ENCODE measurements around the gene TRIM17.

Gene TRIM17

DNA sequence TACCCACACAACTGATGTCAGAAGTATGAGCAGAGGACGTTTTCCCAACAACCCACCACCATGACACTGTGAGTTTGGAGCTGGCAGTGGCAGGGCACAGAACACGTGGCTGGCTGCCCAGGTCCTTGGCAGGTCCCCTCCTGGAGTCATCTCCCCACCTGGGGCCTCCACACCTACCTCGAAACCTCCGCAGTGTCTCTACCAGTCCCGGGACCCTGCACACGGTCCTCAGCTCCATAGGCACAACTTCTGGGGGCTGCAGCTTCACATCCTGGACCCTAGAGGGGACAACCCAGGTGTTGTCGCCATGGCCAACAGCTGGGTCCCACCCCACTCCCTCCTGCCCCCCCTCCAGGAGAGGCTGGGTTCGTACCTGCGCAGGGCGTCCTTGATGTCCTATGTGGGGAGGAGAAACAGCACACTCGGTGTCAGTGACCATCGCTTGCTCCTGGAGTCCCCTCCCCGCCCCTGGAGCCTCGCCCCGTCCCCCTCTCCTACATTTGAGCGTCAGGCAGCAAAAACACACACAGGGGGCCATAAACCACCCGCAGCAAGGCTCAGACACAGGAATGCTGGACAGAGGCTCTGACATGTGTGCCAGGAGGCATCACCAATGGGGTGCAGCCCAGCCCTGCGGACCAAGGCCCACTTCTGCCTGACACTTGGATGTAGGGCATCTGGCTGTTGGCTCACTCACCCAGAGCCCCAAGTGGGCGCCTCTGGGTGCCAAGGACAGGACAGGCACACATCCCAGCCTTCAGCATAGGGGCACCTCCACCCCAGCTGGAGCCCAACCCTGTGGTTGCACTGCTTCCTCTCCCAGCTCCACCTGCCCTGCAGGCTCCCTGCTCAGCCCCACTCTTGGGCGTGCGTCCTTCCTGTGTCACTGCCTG, 19.6 kb downstream of the TRIM17 start:
- DNase-seq: no peak
- TF ChIP-seq POLR2A (IDR thresholded peaks at IDR 0.05; ENCODE audit: low read length) (no peak), GATA1 (IDR thresholded peaks at IDR 0.05; ENCODE audit: low read depth, low read length) (no peak)

GRCh38 chr1:228394571-228395394, 21.9 kb downstream of the TRIM17 start:
- TF ChIP-seq POLR2A (IDR thresholded peaks at IDR 0.05; ENCODE audit: low read length): no peak
- TF ChIP-seq GATA1 (IDR thresholded peaks at IDR 0.05; ENCODE audit: low read depth, low read length): no peak
- no peak for DNase-seq

- no peak for TF ChIP-seq GATA1 (IDR thresholded peaks at IDR 0.05; ENCODE audit: low read depth, low read length)
- no peak for TF ChIP-seq POLR2A (IDR thresholded peaks at IDR 0.05; ENCODE audit: low read length)
- no peak for DNase-seq
Observed at GRCh38 chr1:228393811-228394570, 22.7 kb downstream of the TRIM17 start.

DNA sequence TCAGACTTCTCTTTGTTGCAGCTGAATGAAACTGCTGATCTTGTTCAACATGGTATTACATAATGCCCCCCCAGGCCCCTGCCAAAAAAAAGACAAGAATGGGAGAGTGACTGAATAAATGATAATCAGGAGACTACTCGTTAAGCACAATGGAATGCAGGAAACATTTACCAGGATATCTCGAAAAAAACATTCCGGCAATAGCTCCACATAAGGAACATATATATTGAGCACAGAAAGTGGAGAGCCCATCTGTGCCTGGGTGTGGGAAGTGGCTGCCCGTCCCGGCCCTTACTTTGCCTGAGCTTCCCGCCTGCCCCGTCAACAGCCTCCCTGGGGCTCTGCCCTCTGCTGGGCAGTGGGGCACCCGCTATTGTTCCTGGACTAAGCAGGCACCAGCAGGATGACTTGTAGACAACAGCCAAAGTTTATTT, 23.4 kb downstream of the TRIM17 start:
- peak; percentile 21 to 28 for DNase-seq
- TF ChIP-seq GATA1 (IDR thresholded peaks at IDR 0.05; ENCODE audit: low read depth, low read length) (no peak), POLR2A (IDR thresholded peaks at IDR 0.05; ENCODE audit: low read length) (no peak)

DNA sequence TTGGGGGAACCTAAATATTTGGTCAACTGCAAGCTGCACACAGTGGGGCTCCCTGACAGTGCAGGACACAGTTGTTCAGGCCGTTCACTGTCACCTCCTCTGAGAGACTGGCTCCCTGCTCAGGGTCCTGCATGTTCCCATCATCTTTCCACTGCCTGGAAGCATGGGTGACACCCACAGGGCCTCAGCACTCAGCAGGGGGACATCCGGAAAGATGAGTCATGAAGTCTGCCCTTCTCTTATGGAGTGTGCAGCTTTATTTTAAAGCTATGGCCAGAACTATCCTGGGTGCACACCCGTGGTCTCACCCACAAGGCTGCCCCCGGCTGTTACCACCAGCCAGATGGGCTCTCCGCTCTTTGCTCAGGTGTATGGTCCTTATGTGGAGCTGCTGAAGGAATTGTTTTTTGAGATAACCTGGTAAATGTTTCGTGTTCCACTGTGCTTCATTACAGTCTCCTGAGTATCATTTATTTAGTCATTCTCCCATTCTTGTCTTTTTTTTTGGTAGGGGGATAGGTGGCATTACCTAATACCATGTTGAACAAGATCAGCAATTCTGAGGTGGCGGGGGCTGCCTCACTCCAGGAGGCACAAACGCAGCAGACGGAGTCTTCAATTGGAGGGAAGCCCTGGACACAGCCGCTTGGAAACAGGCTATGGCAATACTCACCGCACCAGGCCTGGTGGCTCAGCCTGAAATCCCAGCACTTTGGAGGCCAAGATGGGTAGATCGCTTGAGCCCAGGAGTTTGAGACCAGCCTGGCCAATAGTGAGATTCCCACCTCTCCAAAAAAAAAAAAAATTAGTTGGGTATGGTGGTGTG, 24.3 kb downstream of the TRIM17 start:
- TF ChIP-seq GATA1 (IDR thresholded peaks at IDR 0.05; ENCODE audit: low read depth, low read length) (no peak), POLR2A (IDR thresholded peaks at IDR 0.05; ENCODE audit: low read length) (no peak)
- DNase-seq: no peak

GRCh38 chr1:228391411-228392020, 25.1 kb downstream of the TRIM17 start:
- TF ChIP-seq GATA1 (IDR thresholded peaks at IDR 0.05; ENCODE audit: low read depth, low read length) (no peak), POLR2A (IDR thresholded peaks at IDR 0.05; ENCODE audit: low read length) (no peak)
- no peak for DNase-seq

- no peak for DNase-seq
- TF ChIP-seq POLR2A (IDR thresholded peaks at IDR 0.05; ENCODE audit: low read length): no peak
- TF ChIP-seq GATA1 (IDR thresholded peaks at IDR 0.05; ENCODE audit: low read depth, low read length): no peak
Observed at GRCh38 chr1:228390649-228391048, 26.0 kb downstream of the TRIM17 start.

GRCh38 chr1:228387321-228387720, 29.3 kb downstream of the TRIM17 start:
- no peak for TF ChIP-seq POLR2A (IDR thresholded peaks at IDR 0.05; ENCODE audit: low read length)
- no peak for TF ChIP-seq GATA1 (IDR thresholded peaks at IDR 0.05; ENCODE audit: low read depth, low read length)
- DNase-seq: peak; percentile 28 to 35

- DNase-seq: no peak
- TF ChIP-seq POLR2A (IDR thresholded peaks at IDR 0.05; ENCODE audit: low read length): no peak
- no peak for TF ChIP-seq GATA1 (IDR thresholded peaks at IDR 0.05; ENCODE audit: low read depth, low read length)
Observed at GRCh38 chr1:228385232-228385631, 31.4 kb downstream of the TRIM17 start.

DNA sequence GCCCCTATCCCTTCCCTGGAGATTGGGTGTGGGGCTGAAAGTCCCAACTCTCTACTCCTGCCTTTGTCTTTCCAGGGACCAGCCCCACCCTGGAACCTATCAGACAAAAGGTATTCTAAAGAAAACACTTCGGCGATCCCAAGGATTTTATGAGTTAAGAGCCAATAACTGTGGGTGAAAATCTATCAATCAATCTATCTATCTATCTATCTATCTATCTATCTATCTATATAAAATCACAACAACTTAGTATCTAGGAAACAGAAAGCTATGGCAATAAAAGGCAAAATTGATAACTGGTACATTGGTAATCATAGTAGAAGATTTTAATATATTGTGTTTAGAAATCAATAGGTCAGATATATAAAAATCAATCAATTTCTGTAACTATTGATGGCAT, 32.9 kb downstream of the TRIM17 start:
- DNase-seq: no peak
- TF ChIP-seq GATA1 (IDR thresholded peaks at IDR 0.05; ENCODE audit: low read depth, low read length) (no peak), POLR2A (IDR thresholded peaks at IDR 0.05; ENCODE audit: low read length) (no peak)

DNA sequence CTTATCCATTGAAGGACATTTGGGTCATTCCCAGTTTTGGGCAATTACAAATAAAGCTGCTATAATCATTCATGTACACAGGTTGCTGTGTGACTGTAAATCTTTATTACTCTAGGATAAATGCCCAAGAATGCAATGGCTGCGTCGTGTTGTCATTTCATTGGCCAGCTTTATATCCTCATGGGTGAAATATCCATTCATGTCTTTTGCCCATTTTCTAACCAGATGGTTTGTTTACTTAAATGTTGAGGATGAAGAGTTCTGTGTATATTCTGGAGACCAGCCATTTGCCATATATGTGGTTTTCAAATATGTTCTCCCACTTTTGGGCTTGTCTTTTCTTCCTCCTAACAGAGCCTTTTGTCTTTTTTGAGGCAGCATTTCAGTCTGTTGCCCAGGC, 35.3 kb downstream of the TRIM17 start:
- DNase-seq: no peak
- TF ChIP-seq GATA1 (IDR thresholded peaks at IDR 0.05; ENCODE audit: low read depth, low read length): no peak
- no peak for TF ChIP-seq POLR2A (IDR thresholded peaks at IDR 0.05; ENCODE audit: low read length)

- DNase-seq: no peak
- TF ChIP-seq POLR2A (IDR thresholded peaks at IDR 0.05; ENCODE audit: low read length): no peak
- TF ChIP-seq GATA1 (IDR thresholded peaks at IDR 0.05; ENCODE audit: low read depth, low read length): no peak
Observed at GRCh38 chr1:228379666-228380065, 37.0 kb downstream of the TRIM17 start.
